B cell (primary cell): ENCODE results near the gene AK8. TPM values are rescaled to one million over a fixed set of nuclear protein-coding genes. Genes with fewer than 3 reads are reported as not detected.
A peak's percentile ranks its signal among the peaks of the same experiment; 100 is the strongest.

Experiments
- ATAC-seq: fragments of 200-7000 bp; cut with Tn5 transposase; one replicate; pipeline ENCODE4 v1.10.0; 2021; ENCODE audit warnings: low read depth, mild to moderate bottlenecking, moderate number of reproducible peaks, moderate library complexity
- CTCF ChIA-PET: fragments of 350-600 bp; sonication (Branson Sonifier 250); formaldehyde crosslinking; loops from one replicate; lab custom pipeline; 2021; ENCODE audit warnings: antibody characterized with exemption, inconsistent platforms; lab: Charles Lee
- POLR2A ChIA-PET: fragments of 350-600 bp; sonication (Branson Sonifier 250); formaldehyde crosslinking; loops from one replicate; lab custom pipeline; 2021; ENCODE audit warnings: antibody characterized with exemption; lab: Charles Lee
- DNase-seq: peaks from one replicate; pipeline ENCODE4 v3.0.0; 2013
- H2AFZ ChIP-seq: 2 replicates; pipeline ENCODE4 v1.6.1; 2012; ENCODE audit warnings: mild to moderate bottlenecking, low read depth, low read length; ENCODE audit not compliant: insufficient read depth, poor library complexity, severe bottlenecking
- H3K27ac ChIP-seq, 2 donors: 1 replicate in 1 of 2; 2 replicates in 1 of 2; pipeline ENCODE4 v1.5.1; 2012 to 2013; ENCODE audit warnings: low read length in 2 of 2, mild to moderate bottlenecking in 2 of 2, moderate library complexity in 1 of 2
- H3K27me3 ChIP-seq, 4 experiments: fragments of 200-600 bp in 1 of 4; sonication (generic) in 1 of 4; replicated peaks in 1 of 4; 1 replicate in 2 of 4; 2 replicates in 2 of 4; pipeline versions ENCODE4 v1.6.1 to v1.7.0; 2013 to 2016; ENCODE audit warnings: low read length in 3 of 4, mild to moderate bottlenecking in 2 of 4, mixed read lengths in 1 of 4, moderate library complexity in 1 of 4; ENCODE audit not compliant: insufficient read depth in 4 of 4, control insufficient read depth in 3 of 4; ENCODE audit errors: control extremely low read depth in 1 of 4
- H3K36me3 ChIP-seq, 2 experiments: replicated peaks in 1 of 2; 1 replicate in 1 of 2; 2 replicates in 1 of 2; pipeline versions ENCODE4 v1.6.1 to v1.7.1; 2013; ENCODE audit warnings: low read length in 1 of 2; ENCODE audit not compliant: insufficient read depth in 2 of 2, control insufficient read depth in 1 of 2; ENCODE audit errors: control extremely low read depth in 1 of 2, extremely low read depth in 1 of 2
- H3K4me1 ChIP-seq, 2 donors: fragments of 200-600 bp in 1 of 2; sonication (generic) in 1 of 2; 1 replicate in 1 of 2; 2 replicates in 1 of 2; pipeline versions ENCODE4 v1.5.1 to v1.6.1; 2013 to 2017; ENCODE audit warnings: low read length in 2 of 2; ENCODE audit not compliant: control insufficient read depth in 2 of 2, insufficient read depth in 2 of 2
- H3K4me2 ChIP-seq: replicated peaks from 2 replicates; pipeline ENCODE3; 2012; ENCODE audit warnings: mild to moderate bottlenecking, low read depth, low read length; ENCODE audit not compliant: poor library complexity, severe bottlenecking
- H3K4me3 ChIP-seq, 5 experiments: fragments of 200-600 bp in 1 of 5; sonication (generic) in 1 of 5; 1 replicate in 3 of 5; 2 replicates in 2 of 5; pipeline versions ENCODE4 v1.5.1 to v1.7.0; 2011 to 2016; ENCODE audit warnings: low read length in 4 of 5, mild to moderate bottlenecking in 4 of 5, low read depth in 2 of 5, control low read depth in 1 of 5, moderate library complexity in 1 of 5; ENCODE audit not compliant: insufficient read depth in 1 of 5; ENCODE audit errors: control extremely low read depth in 1 of 5, extremely low read depth in 1 of 5
- H3K79me2 ChIP-seq: fragments of 200-600 bp; sonication (generic); one replicate; pipeline ENCODE4 v1.6.0; 2016; ENCODE audit warnings: low read length; ENCODE audit not compliant: control insufficient read depth, insufficient read depth
- H3K9ac ChIP-seq: fragments of 200-600 bp; sonication (generic); 2 replicates; pipeline ENCODE4 v1.6.1; 2017; ENCODE audit warnings: mild to moderate bottlenecking, low read length, moderate library complexity
- H3K9me3 ChIP-seq, 3 donors: one replicate each; pipeline versions ENCODE4 v1.6.1 to v1.7.1; 2013; ENCODE audit warnings: low read length in 2 of 3; ENCODE audit not compliant: control insufficient read depth in 2 of 3, insufficient read depth in 1 of 3; ENCODE audit errors: control extremely low read depth in 1 of 3
- H4K20me1 ChIP-seq: 2 replicates; pipeline ENCODE4 v1.6.0; 2012; ENCODE audit warnings: mild to moderate bottlenecking, low read length; ENCODE audit not compliant: insufficient read depth, control insufficient read depth, poor library complexity, severe bottlenecking
- H3K27ac Mint-ChIP-seq: one replicate; pipeline ENCODE4 v1.8.0; 2021; ENCODE audit warnings: mixed read lengths
- H3K27me3 Mint-ChIP-seq: one replicate; pipeline ENCODE4 v1.8.0; 2021; ENCODE audit warnings: mixed read lengths
- H3K4me1 Mint-ChIP-seq: one replicate; pipeline ENCODE4 v1.8.0; 2021; ENCODE audit warnings: mixed read lengths
- H3K4me3 Mint-ChIP-seq: one replicate; pipeline ENCODE4 v1.8.0; 2021; ENCODE audit warnings: mixed read lengths
- H3K9me3 Mint-ChIP-seq: one replicate; pipeline ENCODE4 v1.8.0; 2022; ENCODE audit warnings: mixed read lengths; ENCODE audit not compliant: insufficient read depth
- EZH2 ChIP-seq: IDR thresholded peaks from 2 replicates; pipeline ENCODE4 v1.6.1; 2012; ENCODE audit warnings: borderline replicate concordance, low read depth, mild to moderate bottlenecking, moderate library complexity, low read length; ENCODE audit not compliant: insufficient read depth, poor library complexity, severe bottlenecking
- WGBS: methylation state at CpG from one replicate; pipeline ENCODE4 v1.1.5; 2013; ENCODE audit warnings: missing lambda C conversion rate; ENCODE audit not compliant: insufficient coverage; 5-methylcytosine and 5-hydroxymethylcytosine counted together
- intact Hi-C: fragments of 100-400 bp; cut with micrococcal nuclease; formaldehyde crosslinking; loops from one replicate; pipeline ENCODE4 v1.10.0; 2022
- polyA plus RNA-seq: library from polyadenylated mRNA; depleted of rRNA; stranded (reverse); fragments of >200 nt; gene quantifications from 2 replicates; pipeline ENCODE4 v1.2.3, GENCODE V29; 2012
- total RNA-seq, 2 donors: library from RNA; stranded (reverse); fragments of 120-200 nt in 1 of 2; gene quantifications; 1 replicate in 1 of 2; 2 replicates in 1 of 2; pipeline versions ENCODE4 v1.2.3 to v1.2.4, GENCODE V29; 2013 to 2022
- TF ChIP-seq, protein P1 (sequence below): fragments of 200-600 bp; IDR thresholded peaks from one replicate; pipeline ENCODE4 v1.8.0; 2022; ENCODE audit warnings: antibody characterized with exemption, mild to moderate bottlenecking

Gene AK8
- total and polyA plus RNA-seq, 2 donors (not counting 1 experiment from before 2014, with no cell fraction given) = 1.9 to 8.6 TPM

DNA sequence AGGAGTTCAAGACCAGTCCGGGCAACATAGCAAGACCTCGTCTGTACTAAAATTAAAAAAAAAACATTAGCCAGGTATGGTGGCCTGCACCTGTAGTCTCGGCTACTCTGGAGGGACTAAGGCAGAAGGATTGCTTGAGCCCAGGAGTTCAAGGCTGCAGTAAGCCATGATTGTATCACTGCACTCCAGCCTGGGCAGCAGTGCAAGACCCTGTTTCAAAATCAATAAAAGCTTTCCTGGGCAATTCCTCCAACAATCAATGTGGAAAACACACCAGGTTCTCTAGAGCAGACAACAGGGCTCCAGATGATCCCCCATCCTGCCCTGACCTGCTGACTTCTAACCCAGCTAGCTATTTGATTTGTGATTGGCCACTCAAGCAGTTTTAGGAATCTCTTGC lies 1.2 kb downstream of the AK8 start:
- Mint-ChIP-seq H3K4me3 (peak overlapping the region; percentile 79), H3K27ac (peak overlapping the region; percentile 68), H3K9me3 (no peaks in the 10 kb centered on the region), H3K4me1 (peaks cover 24% of the 10 kb centered on the region), H3K27me3 (no peaks in the 10 kb centered on the region)
- ATAC-seq (no peak), DNase-seq (no peak)
- Histone ChIP-seq H3K9ac (no peak overlapping the region), H3K4me2 (no peak overlapping the region), H3K4me1 (peaks cover 16 to 29% of the 10 kb centered on the region in 2 donors), H3K79me2 (no peaks in the 10 kb centered on the region), H3K36me3 (no peaks in the 10 kb centered on the region), H3K27ac (no peak overlapping the region), H4K20me1 (no peaks in the 10 kb centered on the region), H3K9me3 (no peaks in the 10 kb centered on the region), H3K4me3 (no peak overlapping the region), H3K27me3 (no peaks in the 10 kb centered on the region), H2AFZ (no peak overlapping the region)
- no peak for TF ChIP-seq EZH2
- TF ChIP-seq, protein P1, sequence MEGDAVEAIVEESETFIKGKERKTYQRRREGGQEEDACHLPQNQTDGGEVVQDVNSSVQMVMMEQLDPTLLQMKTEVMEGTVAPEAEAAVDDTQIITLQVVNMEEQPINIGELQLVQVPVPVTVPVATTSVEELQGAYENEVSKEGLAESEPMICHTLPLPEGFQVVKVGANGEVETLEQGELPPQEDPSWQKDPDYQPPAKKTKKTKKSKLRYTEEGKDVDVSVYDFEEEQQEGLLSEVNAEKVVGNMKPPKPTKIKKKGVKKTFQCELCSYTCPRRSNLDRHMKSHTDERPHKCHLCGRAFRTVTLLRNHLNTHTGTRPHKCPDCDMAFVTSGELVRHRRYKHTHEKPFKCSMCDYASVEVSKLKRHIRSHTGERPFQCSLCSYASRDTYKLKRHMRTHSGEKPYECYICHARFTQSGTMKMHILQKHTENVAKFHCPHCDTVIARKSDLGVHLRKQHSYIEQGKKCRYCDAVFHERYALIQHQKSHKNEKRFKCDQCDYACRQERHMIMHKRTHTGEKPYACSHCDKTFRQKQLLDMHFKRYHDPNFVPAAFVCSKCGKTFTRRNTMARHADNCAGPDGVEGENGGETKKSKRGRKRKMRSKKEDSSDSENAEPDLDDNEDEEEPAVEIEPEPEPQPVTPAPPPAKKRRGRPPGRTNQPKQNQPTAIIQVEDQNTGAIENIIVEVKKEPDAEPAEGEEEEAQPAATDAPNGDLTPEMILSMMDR = no peak
- ChIA-PET CTCF (interaction anchor here (1.1 to 1.8 kb wide), 3 partner anchors 17 to 108 kb away, joined by 3 to 6 read pairs (median 4); no protein-coding TSS in a partner anchor), POLR2A (no interaction called here)
- intact Hi-C loops = no loop called here
- WGBS = 97% methylated on average over 2 of the region's 3 CpGs

DNA sequence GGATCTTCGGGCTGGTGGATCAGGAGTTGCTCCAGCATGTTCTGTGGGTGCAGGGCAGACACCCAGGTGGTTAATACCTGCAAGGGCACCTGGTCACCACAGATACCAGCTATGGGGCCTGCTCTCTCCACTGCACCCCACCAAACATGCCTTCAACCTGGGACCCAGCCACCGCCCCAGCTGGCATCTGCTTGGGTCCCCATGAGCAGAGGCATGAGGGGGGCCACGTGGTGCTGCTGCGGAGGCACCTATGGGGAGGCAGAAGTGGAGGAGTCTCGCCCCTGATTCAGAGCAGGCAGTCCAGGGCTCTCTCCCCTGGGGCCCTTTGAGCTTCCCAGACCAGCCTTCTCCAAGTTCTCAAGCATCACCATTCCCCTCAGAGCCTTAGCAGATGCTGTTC lies 2.9 kb downstream of the AK8 start:
- no peak for TF ChIP-seq EZH2
- TF ChIP-seq, protein P1 = no peak
- H3K27me3 Mint-ChIP-seq = no peaks in the 10 kb centered on the region
- no peaks in the 10 kb centered on the region for H3K9me3 Mint-ChIP-seq
- H3K27ac Mint-ChIP-seq = no peak overlapping the region
- ChIA-PET POLR2A (no interaction called here), CTCF (interaction anchor here (1.0 to 1.7 kb wide), 3 partner anchors 26 to 102 kb away, joined by 3 to 4 read pairs (median 3); no protein-coding TSS in a partner anchor)
- H3K4me3 Mint-ChIP-seq = no peak overlapping the region
- H3K27me3 ChIP-seq = no peaks in the 10 kb centered on the region
- WGBS = 81% methylated on average over 5 of the region's 5 CpGs
- peaks cover 15 to 26% of the 10 kb centered on the region in 2 donors for H3K4me1 ChIP-seq
- no peak for DNase-seq
- no peak for ATAC-seq
- no peak overlapping the region for H2AFZ ChIP-seq
- no peaks in the 10 kb centered on the region for H3K36me3 ChIP-seq
- no peaks in the 10 kb centered on the region for H3K79me2 ChIP-seq
- H3K4me2 ChIP-seq = no peak overlapping the region
- no peak overlapping the region for H3K9ac ChIP-seq
- H4K20me1 ChIP-seq = no peaks in the 10 kb centered on the region
- H3K4me1 Mint-ChIP-seq = peaks cover 21% of the 10 kb centered on the region
- H3K4me3 ChIP-seq = no peak overlapping the region
- H3K27ac ChIP-seq = no peak overlapping the region
- no peaks in the 10 kb centered on the region for H3K9me3 ChIP-seq
- intact Hi-C loops = no loop called here
